Gastrocnemius medialis (tissue), 4 donors: ENCODE data around the gene CC2D2A. TPM values are rescaled to one million over a fixed set of nuclear protein-coding genes. Genes with fewer than 3 reads are reported as not detected.

Experiments
- ATAC-seq, 2 donors: fragments of 150-250 bp; one replicate each; pipeline ENCODE4 v1.9.1; 2016
- DNase-seq, 2 donors: peaks; one replicate each; pipeline ENCODE4 v3.0.0-alpha.2; 2019
- H3K27ac ChIP-seq, 4 donors: fragments of 200-600 bp; sonication (generic); 1 replicate in 1 of 4; 2 replicates in 3 of 4; pipeline ENCODE4 v1.5.1; 2016 to 2018; ENCODE audit warnings: mild to moderate bottlenecking in 2 of 4, moderate library complexity in 1 of 4
- H3K27me3 ChIP-seq, 3 donors: fragments of 200-600 bp; sonication (generic) in 2 of 3; 1 replicate in 1 of 3; 2 replicates in 2 of 3; pipeline versions ENCODE4 v1.5.1 to v1.6.0; 2016 to 2019; ENCODE audit warnings: mild to moderate bottlenecking in 1 of 3, moderate library complexity in 1 of 3
- H3K36me3 ChIP-seq, 2 donors: fragments of 200-600 bp; sonication (generic) in 1 of 2; one replicate each; pipeline ENCODE4 v1.5.1; 2017 to 2018
- H3K4me1 ChIP-seq, 2 donors: fragments of 200-600 bp; sonication (generic) in 1 of 2; one replicate each; pipeline ENCODE4 v1.5.1; 2016 to 2017; ENCODE audit warnings: mild to moderate bottlenecking in 2 of 2
- H3K4me3 ChIP-seq, 4 donors: fragments of 200-600 bp; sonication (generic) in 3 of 4; 1 replicate in 1 of 4; 2 replicates in 3 of 4; pipeline ENCODE4 v1.5.1; 2016 to 2019; ENCODE audit warnings: mild to moderate bottlenecking in 2 of 4
- H3K9me3 ChIP-seq, 3 donors: fragments of 200-600 bp; sonication (generic) in 2 of 3; 1 replicate in 1 of 3; 2 replicates in 2 of 3; pipeline ENCODE4 v1.5.1; 2016 to 2019
- POLR2A ChIP-seq, 2 donors: fragments of 450-650 bp; IDR thresholded peaks; one replicate each; pipeline ENCODE4 v1.6.1; 2017; ENCODE audit warnings: antibody characterized with exemption in 2 of 2, mild to moderate bottlenecking in 2 of 2, moderate library complexity in 2 of 2
- in situ Hi-C, 4 donors: fragments of 200-750 bp; cut with MboI; loops; one replicate each; pipeline versions ENCODE4 v1.15.0 to v1.8.0; 2017; ENCODE audit warnings: low sequenced_read_pairs in 4 of 4
- intact Hi-C: fragments of 100-400 bp; cut with DNase I; formaldehyde crosslinking; loops from one replicate; pipeline ENCODE4 v1.15.1; 2023; ENCODE audit warnings: low total_unique reads
- total RNA-seq, 4 donors: library from RNA; depleted of rRNA; stranded (reverse); fragments of >200 nt; gene quantifications; one replicate each; pipeline versions ENCODE4 v1.1.0 to v1.2.3, GENCODE V29; 2016
- TF ChIP-seq, protein P1 (sequence below), 5 experiments: fragments of 450-650 bp in 3 of 5; fragments of 200-600 bp in 2 of 5; sonication (generic) in 2 of 5; IDR thresholded peaks in 4 of 5; conservative IDR thresholded peaks in 1 of 5; 1 replicate in 4 of 5; 2 replicates in 1 of 5; pipeline ENCODE4 v1.5.1; 2016 to 2019; ENCODE audit warnings: antibody characterized with exemption in 5 of 5, mild to moderate bottlenecking in 3 of 5, moderate library complexity in 3 of 5

Gene CC2D2A
- total RNA-seq, 4 donors from 2014 or later, result 1.1 to 4.0 (median 2.9) TPM

DNA sequence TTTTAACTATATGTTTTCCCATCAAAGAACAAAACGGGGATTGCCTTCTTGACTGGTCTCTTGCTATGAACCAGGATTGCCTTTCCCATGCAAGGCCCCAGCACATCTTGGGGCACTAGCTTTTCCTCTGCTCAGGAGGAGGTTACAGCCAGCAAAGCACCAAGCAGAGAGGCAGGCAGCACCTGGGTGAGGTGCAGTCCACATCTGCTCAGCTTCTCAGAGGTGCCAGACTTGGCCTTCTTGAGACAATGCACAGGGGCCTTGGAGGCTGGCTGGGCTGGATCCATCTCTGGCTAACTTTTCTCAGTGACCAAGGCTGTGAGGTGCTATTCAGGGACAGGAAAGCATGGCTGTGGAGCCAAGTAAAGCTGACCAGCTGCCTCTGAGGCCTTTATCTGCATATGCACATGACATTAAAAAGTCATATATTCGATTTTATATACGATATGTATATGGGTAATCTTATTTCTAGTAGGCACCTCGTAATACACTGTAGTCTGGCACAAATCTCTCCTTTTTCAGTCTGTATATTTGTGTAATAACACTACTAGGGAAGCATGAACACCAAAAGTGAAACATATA, 86.9 kb downstream of the CC2D2A start:
- Histone ChIP-seq H3K4me3 (no peak overlapping the region), H3K9me3 (no peaks in the 10 kb centered on the region), H3K27me3 (no peaks in the 10 kb centered on the region), H3K27ac (no peak overlapping the region), H3K4me1 (peaks cover 0 to 7% of the 10 kb centered on the region in 2 donors), H3K36me3 (no peaks in the 10 kb centered on the region)
- in situ Hi-C loops (no loop called here), intact Hi-C loops (no loop called here)
- no peak for TF ChIP-seq POLR2A (IDR thresholded peaks at IDR 0.05)
- TF ChIP-seq, protein P1, sequence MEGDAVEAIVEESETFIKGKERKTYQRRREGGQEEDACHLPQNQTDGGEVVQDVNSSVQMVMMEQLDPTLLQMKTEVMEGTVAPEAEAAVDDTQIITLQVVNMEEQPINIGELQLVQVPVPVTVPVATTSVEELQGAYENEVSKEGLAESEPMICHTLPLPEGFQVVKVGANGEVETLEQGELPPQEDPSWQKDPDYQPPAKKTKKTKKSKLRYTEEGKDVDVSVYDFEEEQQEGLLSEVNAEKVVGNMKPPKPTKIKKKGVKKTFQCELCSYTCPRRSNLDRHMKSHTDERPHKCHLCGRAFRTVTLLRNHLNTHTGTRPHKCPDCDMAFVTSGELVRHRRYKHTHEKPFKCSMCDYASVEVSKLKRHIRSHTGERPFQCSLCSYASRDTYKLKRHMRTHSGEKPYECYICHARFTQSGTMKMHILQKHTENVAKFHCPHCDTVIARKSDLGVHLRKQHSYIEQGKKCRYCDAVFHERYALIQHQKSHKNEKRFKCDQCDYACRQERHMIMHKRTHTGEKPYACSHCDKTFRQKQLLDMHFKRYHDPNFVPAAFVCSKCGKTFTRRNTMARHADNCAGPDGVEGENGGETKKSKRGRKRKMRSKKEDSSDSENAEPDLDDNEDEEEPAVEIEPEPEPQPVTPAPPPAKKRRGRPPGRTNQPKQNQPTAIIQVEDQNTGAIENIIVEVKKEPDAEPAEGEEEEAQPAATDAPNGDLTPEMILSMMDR (IDR thresholded peaks at IDR 0.05 in 4 of 5, conservative IDR thresholded peaks at IDR 0.05 in 1 of 5), result no peak
- ATAC-seq (no peak), DNase-seq (no peak)

DNA sequence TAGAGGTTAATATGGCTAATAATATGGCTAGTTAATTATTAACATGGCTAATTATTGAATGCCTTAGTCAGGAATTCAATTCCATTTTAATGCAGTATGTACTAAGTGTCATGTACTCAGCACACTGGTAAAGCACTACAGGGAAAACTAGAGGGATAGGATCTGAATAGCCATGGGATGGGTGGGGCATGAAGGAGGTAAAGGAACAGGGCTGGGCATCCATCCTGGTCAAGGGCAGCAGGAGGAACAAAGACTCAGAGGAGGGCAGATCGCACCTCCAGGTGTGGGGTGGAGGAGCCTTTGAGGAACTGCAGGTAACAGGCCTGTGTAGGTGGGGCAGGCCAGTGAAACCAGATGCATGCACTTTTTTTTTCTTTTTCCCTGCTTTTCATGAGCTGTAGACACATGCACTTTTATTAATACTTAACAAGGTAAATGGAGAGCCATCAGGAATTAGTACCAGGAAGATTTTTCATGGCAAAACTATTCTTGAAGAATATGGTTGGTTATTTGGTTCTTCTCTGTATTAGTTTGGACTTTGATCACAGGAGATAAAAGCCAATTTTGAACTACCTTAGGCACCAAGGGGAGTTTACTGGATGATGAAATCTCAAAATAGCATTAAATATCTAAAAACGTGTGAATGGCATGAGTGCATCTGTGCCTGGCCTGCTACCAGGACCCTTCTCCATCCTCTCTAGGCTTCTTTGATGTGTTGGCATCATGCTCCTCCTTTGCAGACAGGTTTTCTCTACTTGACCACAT, 88.3 kb downstream of the CC2D2A start:
- DNase-seq (no peak), ATAC-seq (no peak)
- in situ Hi-C loops, result no loop called here
- no peaks in the 10 kb centered on the region for H3K9me3 ChIP-seq
- H3K4me1 ChIP-seq, result peaks cover 0 to 7% of the 10 kb centered on the region in 2 donors
- intact Hi-C loops, result no loop called here
- H3K27me3 ChIP-seq, result no peaks in the 10 kb centered on the region
- no peak for TF ChIP-seq POLR2A (IDR thresholded peaks at IDR 0.05)
- TF ChIP-seq, protein P1 (IDR thresholded peaks at IDR 0.05 in 4 of 5, conservative IDR thresholded peaks at IDR 0.05 in 1 of 5), result no peak
- H3K36me3 ChIP-seq, result no peaks in the 10 kb centered on the region
- H3K27ac ChIP-seq, result no peak overlapping the region
- no peak overlapping the region for H3K4me3 ChIP-seq

DNA sequence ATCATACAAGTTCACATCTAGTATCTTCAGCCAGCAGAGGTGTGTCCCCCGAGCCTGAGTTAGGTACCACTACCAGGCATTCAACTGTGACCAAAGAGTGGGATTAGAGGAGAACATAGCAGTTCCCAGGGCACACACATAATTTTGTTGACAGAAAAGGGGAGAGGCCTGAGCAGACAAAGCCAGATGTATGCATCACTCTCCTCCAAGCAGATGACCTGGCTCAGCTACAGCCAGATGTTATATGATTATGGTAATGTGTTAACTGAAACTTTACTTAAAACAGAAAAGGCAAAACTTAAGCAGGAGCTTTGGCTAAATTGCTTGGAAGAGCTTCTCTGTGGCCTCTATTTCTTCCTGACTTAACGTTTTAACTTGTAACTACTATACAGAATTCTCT, 88.9 kb downstream of the CC2D2A start:
- H3K9me3 ChIP-seq, result no peaks in the 10 kb centered on the region
- no peaks in the 10 kb centered on the region for H3K27me3 ChIP-seq
- H3K4me1 ChIP-seq, result peaks cover 0 to 4% of the 10 kb centered on the region in 2 donors
- H3K36me3 ChIP-seq, result no peaks in the 10 kb centered on the region
- no peak overlapping the region for H3K27ac ChIP-seq
- H3K4me3 ChIP-seq, result no peak overlapping the region
- ATAC-seq, result no peak
- TF ChIP-seq, protein P1 (IDR thresholded peaks at IDR 0.05 in 4 of 5, conservative IDR thresholded peaks at IDR 0.05 in 1 of 5), result no peak
- TF ChIP-seq POLR2A (IDR thresholded peaks at IDR 0.05), result no peak
- in situ Hi-C loops (no loop called here), intact Hi-C loops (no loop called here)
- DNase-seq, result no peak

DNA sequence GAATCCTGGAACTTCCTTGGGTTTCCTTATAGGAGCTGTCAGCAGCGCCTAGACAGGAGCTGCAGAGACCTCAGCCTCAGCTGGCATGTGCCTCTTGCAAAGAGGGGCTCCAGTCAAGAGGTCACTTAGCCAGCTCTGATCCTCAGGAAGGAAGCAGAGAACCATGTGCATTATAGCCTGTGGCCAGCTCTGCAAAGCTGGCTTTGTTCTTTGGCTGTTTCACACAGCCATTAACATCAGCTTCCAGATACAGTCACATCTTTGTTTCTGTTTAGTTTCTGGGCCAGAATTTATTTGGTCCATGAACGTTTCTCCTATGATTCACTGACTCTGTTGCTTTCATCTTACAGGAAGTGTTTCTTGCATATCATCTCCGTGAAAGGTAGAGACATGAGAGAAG, 92.4 kb downstream of the CC2D2A start:
- no peak overlapping the region for H3K27ac ChIP-seq
- no peak for DNase-seq
- H3K27me3 ChIP-seq, result no peaks in the 10 kb centered on the region
- intact Hi-C loops, result no loop called here
- no peaks in the 10 kb centered on the region for H3K4me1 ChIP-seq
- H3K9me3 ChIP-seq, result no peaks in the 10 kb centered on the region
- no peak for ATAC-seq
- no peak overlapping the region for H3K4me3 ChIP-seq
- TF ChIP-seq POLR2A (IDR thresholded peaks at IDR 0.05), result no peak
- TF ChIP-seq, protein P1 (IDR thresholded peaks at IDR 0.05 in 4 of 5, conservative IDR thresholded peaks at IDR 0.05 in 1 of 5), result no peak
- in situ Hi-C loops, result no loop called here
- no peaks in the 10 kb centered on the region for H3K36me3 ChIP-seq
